HL-60 (cell line): Measurements from ENCODE around the gene ALDH1B1.

Experiments
- DNase-seq, 2 experiments: peaks; one replicate each; pipeline ENCODE4 v3.0.0-alpha.2; 2010 to 2020; ENCODE audit warnings: low read depth in 1 of 2, low spot score in 1 of 2
- H3K27ac ChIP-seq: fragments of 250-450 bp; sonication (Bioruptor Pico); replicated peaks from 2 replicates; pipeline ENCODE4 v1.5.1; 2020; ENCODE audit warnings: mild to moderate bottlenecking, moderate library complexity
- H3K27me3 ChIP-seq: fragments of 250-450 bp; sonication (Bioruptor Pico); 2 replicates; pipeline ENCODE4 v1.5.1; 2021; ENCODE audit warnings: mild to moderate bottlenecking, moderate library complexity; ENCODE audit not compliant: insufficient read depth, poor library complexity, severe bottlenecking
- H3K4me3 ChIP-seq: replicated peaks from 2 replicates; pipeline ENCODE4 v1.5.1; 2011; ENCODE audit warnings: mild to moderate bottlenecking, control low read depth, low read length; ENCODE audit not compliant: insufficient read depth
- GABPA ChIP-seq: IDR thresholded peaks from 2 replicates; pipeline ENCODE4 v1.6.1; 2012; ENCODE audit warnings: low read depth
- POLR2AphosphoS5 ChIP-seq: IDR thresholded peaks from 2 replicates; pipeline ENCODE4 v1.6.1; 2012; ENCODE audit warnings: low read depth
- SPI1 ChIP-seq: IDR thresholded peaks from 2 replicates; pipeline ENCODE4 v1.6.1; 2012; ENCODE audit warnings: low read depth, mild to moderate bottlenecking, borderline replicate concordance
- TF ChIP-seq, protein P1 (sequence below): IDR thresholded peaks from one replicate; pipeline ENCODE4 v1.5.1; 2011; ENCODE audit warnings: low read length, control low read depth, inconsistent platforms; ENCODE audit not compliant: insufficient read depth
- TF ChIP-seq, protein P2 (sequence below): IDR thresholded peaks from 2 replicates; pipeline ENCODE4 v1.6.1; 2012; ENCODE audit warnings: low read depth; ENCODE audit not compliant: insufficient replicate concordance

ALDH1B1 gene

GRCh38 chr9:38363589-38363925 lies 28.9 kb upstream of the ALDH1B1 start:
- no peak for DNase-seq
- no peak overlapping the region for H3K27ac ChIP-seq
- no peaks in the 10 kb centered on the region for H3K27me3 ChIP-seq
- no peak for TF ChIP-seq SPI1
- TF ChIP-seq, protein P1, sequence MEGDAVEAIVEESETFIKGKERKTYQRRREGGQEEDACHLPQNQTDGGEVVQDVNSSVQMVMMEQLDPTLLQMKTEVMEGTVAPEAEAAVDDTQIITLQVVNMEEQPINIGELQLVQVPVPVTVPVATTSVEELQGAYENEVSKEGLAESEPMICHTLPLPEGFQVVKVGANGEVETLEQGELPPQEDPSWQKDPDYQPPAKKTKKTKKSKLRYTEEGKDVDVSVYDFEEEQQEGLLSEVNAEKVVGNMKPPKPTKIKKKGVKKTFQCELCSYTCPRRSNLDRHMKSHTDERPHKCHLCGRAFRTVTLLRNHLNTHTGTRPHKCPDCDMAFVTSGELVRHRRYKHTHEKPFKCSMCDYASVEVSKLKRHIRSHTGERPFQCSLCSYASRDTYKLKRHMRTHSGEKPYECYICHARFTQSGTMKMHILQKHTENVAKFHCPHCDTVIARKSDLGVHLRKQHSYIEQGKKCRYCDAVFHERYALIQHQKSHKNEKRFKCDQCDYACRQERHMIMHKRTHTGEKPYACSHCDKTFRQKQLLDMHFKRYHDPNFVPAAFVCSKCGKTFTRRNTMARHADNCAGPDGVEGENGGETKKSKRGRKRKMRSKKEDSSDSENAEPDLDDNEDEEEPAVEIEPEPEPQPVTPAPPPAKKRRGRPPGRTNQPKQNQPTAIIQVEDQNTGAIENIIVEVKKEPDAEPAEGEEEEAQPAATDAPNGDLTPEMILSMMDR, result no peak
- no peak for TF ChIP-seq GABPA
- TF ChIP-seq, protein P2, sequence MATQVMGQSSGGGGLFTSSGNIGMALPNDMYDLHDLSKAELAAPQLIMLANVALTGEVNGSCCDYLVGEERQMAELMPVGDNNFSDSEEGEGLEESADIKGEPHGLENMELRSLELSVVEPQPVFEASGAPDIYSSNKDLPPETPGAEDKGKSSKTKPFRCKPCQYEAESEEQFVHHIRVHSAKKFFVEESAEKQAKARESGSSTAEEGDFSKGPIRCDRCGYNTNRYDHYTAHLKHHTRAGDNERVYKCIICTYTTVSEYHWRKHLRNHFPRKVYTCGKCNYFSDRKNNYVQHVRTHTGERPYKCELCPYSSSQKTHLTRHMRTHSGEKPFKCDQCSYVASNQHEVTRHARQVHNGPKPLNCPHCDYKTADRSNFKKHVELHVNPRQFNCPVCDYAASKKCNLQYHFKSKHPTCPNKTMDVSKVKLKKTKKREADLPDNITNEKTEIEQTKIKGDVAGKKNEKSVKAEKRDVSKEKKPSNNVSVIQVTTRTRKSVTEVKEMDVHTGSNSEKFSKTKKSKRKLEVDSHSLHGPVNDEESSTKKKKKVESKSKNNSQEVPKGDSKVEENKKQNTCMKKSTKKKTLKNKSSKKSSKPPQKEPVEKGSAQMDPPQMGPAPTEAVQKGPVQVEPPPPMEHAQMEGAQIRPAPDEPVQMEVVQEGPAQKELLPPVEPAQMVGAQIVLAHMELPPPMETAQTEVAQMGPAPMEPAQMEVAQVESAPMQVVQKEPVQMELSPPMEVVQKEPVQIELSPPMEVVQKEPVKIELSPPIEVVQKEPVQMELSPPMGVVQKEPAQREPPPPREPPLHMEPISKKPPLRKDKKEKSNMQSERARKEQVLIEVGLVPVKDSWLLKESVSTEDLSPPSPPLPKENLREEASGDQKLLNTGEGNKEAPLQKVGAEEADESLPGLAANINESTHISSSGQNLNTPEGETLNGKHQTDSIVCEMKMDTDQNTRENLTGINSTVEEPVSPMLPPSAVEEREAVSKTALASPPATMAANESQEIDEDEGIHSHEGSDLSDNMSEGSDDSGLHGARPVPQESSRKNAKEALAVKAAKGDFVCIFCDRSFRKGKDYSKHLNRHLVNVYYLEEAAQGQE, result no peak
- TF ChIP-seq POLR2AphosphoS5, result no peak
- no peak overlapping the region for H3K4me3 ChIP-seq

DNA sequence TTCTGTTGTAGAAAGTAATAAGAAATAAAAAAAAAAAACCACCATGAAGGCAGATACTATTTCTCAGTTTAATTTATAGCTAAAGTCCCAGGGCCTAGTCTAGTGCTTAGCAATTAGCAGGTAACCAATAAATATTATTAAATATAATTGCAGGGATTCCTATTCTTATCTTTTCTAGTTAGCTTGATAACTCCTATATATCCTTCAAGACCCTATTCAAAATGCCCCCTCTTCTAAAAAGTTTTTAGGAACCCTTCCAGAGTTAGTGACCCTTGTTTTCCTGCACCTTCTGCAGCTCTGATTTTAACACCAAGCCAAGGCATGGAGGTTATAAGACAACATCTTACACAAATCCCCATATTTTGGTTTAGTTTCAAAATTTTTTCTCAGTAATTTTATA lies 24.6 kb upstream of the ALDH1B1 start:
- Histone ChIP-seq H3K4me3 (no peak overlapping the region), H3K27ac (no peak overlapping the region), H3K27me3 (no peaks in the 10 kb centered on the region)
- DNase-seq, result no peak
- TF ChIP-seq, protein P2, result no peak
- TF ChIP-seq, protein P1, result no peak
- TF ChIP-seq GABPA, result no peak
- TF ChIP-seq POLR2AphosphoS5, result no peak
- TF ChIP-seq SPI1, result no peak

GRCh38 chr9:38368731-38369130 lies 23.8 kb upstream of the ALDH1B1 start:
- H3K27me3 ChIP-seq, result peaks cover 2% of the 10 kb centered on the region
- no peak for DNase-seq
- H3K27ac ChIP-seq, result no peak overlapping the region
- H3K4me3 ChIP-seq, result no peak overlapping the region
- TF ChIP-seq GABPA (no peak), SPI1 (no peak), POLR2AphosphoS5 (no peak)
- TF ChIP-seq, protein P2, result no peak

DNA sequence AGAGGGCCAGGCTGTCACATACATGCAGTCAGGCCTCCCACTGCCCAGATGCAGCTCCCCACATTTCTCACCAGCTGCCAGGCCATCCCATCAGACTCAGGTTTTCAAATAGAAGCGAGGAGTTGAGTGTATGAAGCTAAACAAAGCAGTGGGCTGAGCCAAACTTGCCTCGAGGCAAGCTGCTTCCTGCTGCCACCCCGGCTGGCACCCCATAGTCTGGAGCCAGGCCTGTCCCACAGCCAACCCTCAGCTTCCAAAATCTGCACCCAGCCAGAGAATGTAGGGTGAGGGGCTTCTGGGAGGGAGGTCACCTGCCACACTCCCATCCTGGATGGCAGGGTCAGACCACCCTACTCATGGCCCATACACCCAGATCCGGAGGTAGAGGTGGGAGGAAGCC lies 22.3 kb upstream of the ALDH1B1 start:
- H3K4me3 ChIP-seq, result no peak overlapping the region
- H3K27ac ChIP-seq, result no peak overlapping the region
- no peak for TF ChIP-seq GABPA
- TF ChIP-seq SPI1, result no peak
- no peak for TF ChIP-seq POLR2AphosphoS5
- TF ChIP-seq, protein P1, result no peak
- TF ChIP-seq, protein P2, result no peak
- peaks cover 5% of the 10 kb centered on the region for H3K27me3 ChIP-seq
- no peak for DNase-seq
